Urinary bladder (tissue), 4 donors: ENCODE data around the gene NDOR1. TPM values are rescaled to one million over a fixed set of nuclear protein-coding genes. Genes with fewer than 3 reads are reported as not detected.

Experiments used
- DNase-seq: peaks from one replicate; pipeline ENCODE4 v3.0.0-alpha.2; 2015; ENCODE audit errors: extremely low spot score
- H3K27ac ChIP-seq: one replicate; pipeline ENCODE4 v1.5.1; 2013; ENCODE audit warnings: low read depth, mild to moderate bottlenecking, moderate library complexity
- H3K36me3 ChIP-seq: one replicate; pipeline ENCODE4 v1.6.1; 2013; ENCODE audit warnings: mild to moderate bottlenecking, moderate library complexity; ENCODE audit not compliant: insufficient read depth
- H3K4me1 ChIP-seq: one replicate; pipeline ENCODE4 v1.6.1; 2013; ENCODE audit warnings: mild to moderate bottlenecking, moderate library complexity; ENCODE audit not compliant: insufficient read depth
- H3K4me3 ChIP-seq: one replicate; pipeline ENCODE4 v1.5.1; 2013; ENCODE audit warnings: low read depth, low read length
- WGBS: extraction: QIAGEN DNeasy Blood & Tissue Kit; methylation state at CpG from one replicate; pipeline ENCODE4 v1.1.7; 2013; 5-methylcytosine and 5-hydroxymethylcytosine counted together
- polyA plus RNA-seq: library from polyadenylated mRNA; stranded (reverse); fragments of 200-250 nt; gene quantifications from one replicate; pipeline ENCODE4 v1.2.3, GENCODE V29; 2013
- total RNA-seq: library from RNA; depleted of rRNA; stranded (reverse); fragments of >200 nt; gene quantifications from one replicate; pipeline ENCODE4 v1.2.3, GENCODE V29; 2014
- donor health status: healthy with polysubstance abuse.
- donor health status: healthy.

NDOR1 gene
- total and polyA plus RNA-seq, 2 donors = 3.2 to 10.4 TPM

- Histone ChIP-seq H3K36me3 (no peaks in the 10 kb centered on the region), H3K4me3 (no peak overlapping the region), H3K4me1 (no peaks in the 10 kb centered on the region), H3K27ac (no peak overlapping the region)
- 56% methylated on average over 36 of the region's 36 CpGs for WGBS
- DNase-seq = no peak
Observed at GRCh38 chr9:137244486-137245449, 39.3 kb downstream of the NDOR1 start.

- Histone ChIP-seq H3K36me3 (no peaks in the 10 kb centered on the region), H3K4me3 (no peak overlapping the region), H3K27ac (no peak overlapping the region), H3K4me1 (no peaks in the 10 kb centered on the region)
- no peak for DNase-seq
- 90% methylated on average over 25 of the region's 25 CpGs for WGBS
Observed at GRCh38 chr9:137245450-137246421, 40.2 kb downstream of the NDOR1 start.

DNA sequence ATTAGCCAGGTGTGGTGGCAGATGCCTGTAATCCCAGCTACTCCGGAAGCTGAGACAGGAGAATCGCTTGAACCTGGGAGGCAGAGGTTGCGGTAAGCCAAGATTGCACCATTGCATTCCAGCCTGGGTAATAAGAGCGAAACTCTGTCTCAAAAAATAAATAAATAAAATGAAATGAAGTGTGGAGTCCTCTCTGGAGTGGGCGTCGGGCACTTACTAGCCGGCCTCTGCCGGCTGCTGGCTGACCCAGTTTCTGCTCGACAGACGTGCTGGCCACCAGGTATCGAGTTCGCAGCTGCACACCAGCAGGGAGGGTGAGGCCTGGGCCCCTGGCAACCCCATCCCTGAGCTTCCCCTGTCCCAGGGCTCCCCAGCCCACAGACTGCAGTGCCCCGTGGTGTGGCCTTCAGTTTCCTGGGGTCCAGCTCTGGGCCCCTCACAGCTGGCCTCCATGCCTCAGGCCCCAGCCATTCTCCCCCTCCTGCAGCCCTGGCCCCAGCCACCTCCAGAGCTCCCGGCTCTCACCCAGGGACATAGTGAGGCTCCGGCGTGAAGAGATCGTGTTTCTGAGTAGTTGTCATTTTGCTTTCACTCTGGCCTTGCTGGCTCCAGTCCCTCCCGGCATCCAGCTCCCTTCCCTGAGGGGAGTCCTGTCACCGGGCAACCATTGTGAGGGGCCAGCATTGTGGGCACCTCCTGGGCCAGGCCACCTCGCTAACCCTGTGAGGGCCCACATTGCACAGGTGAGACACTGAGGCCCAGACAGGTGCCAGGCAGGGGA lies 41.8 kb downstream of the NDOR1 start:
- 76% methylated on average over 20 of the region's 20 CpGs for WGBS
- H3K36me3 ChIP-seq = no peaks in the 10 kb centered on the region

DNA sequence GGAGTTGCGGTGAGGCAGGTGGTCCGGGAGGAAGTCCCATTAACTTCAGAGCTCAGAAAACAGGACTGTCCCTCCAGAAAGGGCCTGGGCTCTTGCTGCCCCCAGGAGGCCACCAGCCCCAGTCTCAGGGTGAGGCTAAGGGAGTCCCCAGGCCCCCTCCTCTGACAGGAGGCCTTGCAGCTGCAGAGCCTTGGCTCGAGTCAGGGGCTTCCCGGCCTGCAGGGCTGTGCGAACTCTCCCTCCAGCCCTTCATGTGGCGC lies 42.3 kb downstream of the NDOR1 start:
- H3K4me1 ChIP-seq = no peaks in the 10 kb centered on the region
- no peaks in the 10 kb centered on the region for H3K36me3 ChIP-seq
- H3K4me3 ChIP-seq = no peak overlapping the region
- no peak for DNase-seq
- no peak overlapping the region for H3K27ac ChIP-seq
- 62% methylated on average over 6 of the region's 6 CpGs for WGBS

More for the DNA sequence above, 41.8 kb downstream of the NDOR1 start:
- Histone ChIP-seq H3K27ac (no peak overlapping the region), H3K4me1 (no peaks in the 10 kb centered on the region), H3K4me3 (no peak overlapping the region)
- no peak for DNase-seq

- no peaks in the 10 kb centered on the region for H3K36me3 ChIP-seq
- 60% methylated on average over 18 of the region's 18 CpGs for WGBS
- H3K27ac ChIP-seq = no peak overlapping the region
- no peak for DNase-seq
- no peak overlapping the region for H3K4me3 ChIP-seq
- H3K4me1 ChIP-seq = no peaks in the 10 kb centered on the region
Observed at GRCh38 chr9:137250329-137251193, 45.1 kb downstream of the NDOR1 start.

DNA sequence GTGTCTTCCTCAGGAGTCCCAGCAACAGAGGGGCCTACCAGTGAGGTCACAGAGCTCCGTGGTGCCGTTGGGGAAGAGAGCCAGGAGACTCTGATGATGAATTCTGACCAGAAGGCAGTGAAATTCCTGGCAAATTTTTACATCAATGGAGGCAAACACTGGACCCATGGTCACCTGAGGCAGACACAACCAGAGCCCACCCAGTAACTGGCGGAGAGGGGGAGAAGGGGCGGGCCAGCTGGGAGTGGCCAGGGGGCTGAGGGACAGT lies 45.6 kb downstream of the NDOR1 start, which contains the start of gene STPG3:
TSS of gene STPG3 (plus strand) at position 93 of the 268 bp plus-strand sequence. CDS start at position 94, 1 bp downstream.
- H3K27ac ChIP-seq = no peak within 1 kb of the TSS
- no peaks in the 10 kb centered on the region for H3K36me3 ChIP-seq
- 65% methylated on average over 4 of the region's 4 CpGs for WGBS
- DNase-seq = no peak
- H3K4me1 ChIP-seq = no peaks in the 10 kb centered on the region
- no peak within 1 kb of the TSS for H3K4me3 ChIP-seq

GRCh38 chr9:137251490-137252268 lies 46.2 kb downstream of the NDOR1 start:
- whole genome bisulfite sequencing = 84% methylated on average over 22 of the region's 22 CpGs
- Histone ChIP-seq H3K4me1 (no peaks in the 10 kb centered on the region), H3K36me3 (no peaks in the 10 kb centered on the region), H3K27ac (no peak overlapping the region), H3K4me3 (no peak overlapping the region)
- DNase-seq = no peak

DNA sequence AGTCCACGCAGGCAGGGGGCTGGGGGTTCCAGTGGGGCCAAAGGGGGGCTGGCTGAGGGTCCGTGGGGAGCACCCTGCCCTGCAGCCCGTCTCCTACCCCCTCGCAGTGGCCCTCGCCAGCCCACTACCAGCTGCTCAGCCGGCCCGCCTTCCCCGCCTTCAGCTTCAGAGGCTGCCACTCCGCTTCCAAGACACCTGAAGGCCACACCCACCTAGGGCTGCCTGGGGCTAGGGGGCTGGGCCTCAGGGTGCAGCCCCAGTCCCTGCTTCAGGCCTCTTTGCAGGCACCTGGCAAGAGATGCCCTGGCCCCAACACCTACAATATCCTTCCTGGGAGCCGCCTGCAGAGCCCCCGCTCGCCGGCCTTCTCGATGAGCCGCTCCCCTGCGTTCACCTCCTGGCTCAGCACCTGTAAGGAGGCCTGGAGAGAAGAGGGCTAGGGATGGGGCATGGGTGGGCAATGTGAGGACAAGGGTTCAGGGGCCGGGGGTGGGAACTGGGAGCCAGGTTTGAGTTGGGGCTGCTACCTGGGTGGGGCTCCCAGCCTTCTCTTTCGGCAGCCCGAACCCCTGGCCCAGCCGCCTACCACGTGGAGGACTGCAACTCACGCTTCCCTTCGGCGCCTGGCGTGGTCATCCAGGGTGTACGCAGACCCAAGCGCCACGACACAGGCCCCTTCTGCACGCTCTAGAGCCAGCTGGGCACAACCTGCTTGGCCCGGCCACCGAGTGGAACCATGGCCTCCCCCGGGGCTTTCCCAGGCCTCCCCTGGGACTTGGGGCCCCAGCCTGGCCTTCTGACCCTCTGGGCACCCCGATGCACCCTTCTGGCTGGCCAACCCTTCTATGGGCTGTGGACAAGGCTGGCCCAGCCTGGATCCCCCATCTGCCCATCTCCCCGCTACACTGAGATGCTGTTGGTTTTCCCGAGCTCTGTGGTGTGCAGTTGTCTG lies 47.3 kb downstream of the NDOR1 start:
- no peak overlapping the region for H3K4me3 ChIP-seq
- DNase-seq = no peak
- H3K4me1 ChIP-seq = no peaks in the 10 kb centered on the region
- no peaks in the 10 kb centered on the region for H3K36me3 ChIP-seq
- no peak overlapping the region for H3K27ac ChIP-seq
- 84% methylated on average over 35 of the region's 35 CpGs for WGBS

DNA sequence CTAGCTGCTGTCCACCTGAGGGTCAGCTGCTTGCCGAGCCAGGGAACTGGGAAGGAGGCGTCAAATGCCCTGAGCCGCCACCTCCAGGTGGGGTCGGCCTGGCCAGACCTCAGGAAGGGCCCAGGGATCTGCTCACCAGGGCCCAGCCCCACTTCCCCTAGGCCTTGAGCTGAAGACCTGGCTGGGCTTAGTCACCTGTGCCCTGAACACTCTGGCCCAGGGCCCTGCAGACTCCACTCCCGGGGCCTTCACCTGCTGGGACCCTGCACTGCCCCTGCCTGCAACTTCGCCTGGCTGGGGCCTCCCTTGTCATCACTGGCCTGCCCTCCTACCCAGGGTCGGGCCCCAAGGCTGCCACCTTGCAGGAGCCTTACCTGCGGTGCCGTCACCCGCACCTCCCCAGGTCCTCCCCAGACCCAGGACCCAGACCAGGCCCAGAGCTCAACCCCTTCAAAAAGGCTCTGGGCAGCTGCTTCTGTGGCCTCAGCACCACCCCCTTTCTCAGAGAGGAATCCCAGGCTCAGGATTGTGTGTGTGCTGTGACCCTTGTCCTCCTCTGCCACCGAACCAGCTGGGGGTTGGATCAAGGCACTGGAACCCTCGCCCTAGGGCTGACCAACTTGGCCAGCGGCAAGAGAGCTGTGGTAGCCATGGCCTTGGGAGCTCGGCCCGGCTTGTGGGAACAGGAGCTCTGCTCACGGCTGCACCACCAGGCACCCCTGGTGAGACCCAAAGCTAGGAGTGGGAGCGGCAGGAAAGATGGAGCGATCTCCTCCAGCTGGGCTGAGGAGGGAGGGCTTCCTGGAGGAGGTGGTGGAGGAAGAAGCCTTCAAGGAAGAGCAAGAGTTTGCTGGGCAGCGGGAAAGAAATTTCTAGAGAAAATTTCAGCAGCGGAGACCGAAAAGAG lies 48.5 kb downstream of the NDOR1 start:
- Histone ChIP-seq H3K4me3 (peak overlapping the region; percentile 98), H3K4me1 (no peaks in the 10 kb centered on the region), H3K36me3 (no peaks in the 10 kb centered on the region), H3K27ac (no peak overlapping the region)
- WGBS = 62% methylated on average over 21 of the region's 21 CpGs
- no peak for DNase-seq

GRCh38 chr9:137254624-137255447 lies 49.3 kb downstream of the NDOR1 start, which contains the start of gene NELFB:
Gene NELFB, plus strand, starts transcription at chr9:137255327.
- peak; percentile 63 for DNase-seq
- WGBS = under 1% methylated on average over 105 of the region's 105 CpGs

More at GRCh38 chr9:137254624-137255447, 49.3 kb downstream of the NDOR1 start, which contains the start of gene NELFB:
- no peaks in the 10 kb centered on the region for H3K4me1 ChIP-seq
- H3K36me3 ChIP-seq = no peaks in the 10 kb centered on the region
- peak within 1 kb of the TSS; percentile 70 for H3K27ac ChIP-seq
- peak within 1 kb of the TSS; percentile 98 for H3K4me3 ChIP-seq
